Activated B cell treated with CpG ODN at 0.5 μM for 24 hours (primary cell): ENCODE results near the gene SMAD4. TPM values are rescaled to one million over a fixed set of nuclear protein-coding genes. Genes with fewer than 3 reads are reported as not detected.

ENCODE experiments used
- ATAC-seq: fragments of 200-7000 bp; cut with Tn5 transposase; one replicate; pipeline ENCODE4 v1.10.0; 2021; ENCODE audit warnings: low read depth, mild to moderate bottlenecking, moderate library complexity
- CTCF ChIA-PET: fragments of 350-600 bp; sonication (Branson Sonifier 250); formaldehyde crosslinking; loops from one replicate; lab custom pipeline; 2021; ENCODE audit warnings: antibody characterized with exemption; lab: Charles Lee
- POLR2A ChIA-PET: fragments of 350-600 bp; sonication (Branson Sonifier 250); formaldehyde crosslinking; loops from one replicate; lab custom pipeline; 2021; ENCODE audit warnings: antibody characterized with exemption; lab: Charles Lee
- DNase-seq: peaks from one replicate; pipeline ENCODE4 v3.0.0; 2022
- H3K27ac Mint-ChIP-seq: one replicate; pipeline ENCODE4 v1.8.0; 2020; ENCODE audit warnings: mixed read lengths
- H3K27me3 Mint-ChIP-seq: one replicate; pipeline ENCODE4 v1.8.0; 2021; ENCODE audit warnings: mixed read lengths
- H3K36me3 Mint-ChIP-seq: one replicate; pipeline ENCODE4 v1.8.0; 2021; ENCODE audit warnings: low read depth, mixed read lengths
- H3K4me1 Mint-ChIP-seq: one replicate; pipeline ENCODE4 v1.8.0; 2021; ENCODE audit warnings: mixed read lengths
- H3K4me3 Mint-ChIP-seq: one replicate; pipeline ENCODE4 v1.8.0; 2020; ENCODE audit warnings: mild to moderate bottlenecking, mixed read lengths
- H3K9me3 Mint-ChIP-seq: one replicate; pipeline ENCODE4 v1.8.0; 2020; ENCODE audit warnings: mixed read lengths
- intact Hi-C: fragments of 100-400 bp; cut with micrococcal nuclease; formaldehyde crosslinking; loops from one replicate; pipeline ENCODE4 v1.15.1; 2024
- total RNA-seq: library from RNA; stranded (reverse); gene quantifications from 2 replicates; pipeline ENCODE4 v1.2.3, GENCODE V29; 2022
- TF ChIP-seq, protein P1 (sequence below): fragments of 200-600 bp; IDR thresholded peaks from one replicate; pipeline ENCODE4 v1.8.0; 2022; ENCODE audit warnings: antibody characterized with exemption, mild to moderate bottlenecking

The SMAD4 gene
- total RNA-seq, 1 donor from 2014 or later: 94.9 TPM

DNA sequence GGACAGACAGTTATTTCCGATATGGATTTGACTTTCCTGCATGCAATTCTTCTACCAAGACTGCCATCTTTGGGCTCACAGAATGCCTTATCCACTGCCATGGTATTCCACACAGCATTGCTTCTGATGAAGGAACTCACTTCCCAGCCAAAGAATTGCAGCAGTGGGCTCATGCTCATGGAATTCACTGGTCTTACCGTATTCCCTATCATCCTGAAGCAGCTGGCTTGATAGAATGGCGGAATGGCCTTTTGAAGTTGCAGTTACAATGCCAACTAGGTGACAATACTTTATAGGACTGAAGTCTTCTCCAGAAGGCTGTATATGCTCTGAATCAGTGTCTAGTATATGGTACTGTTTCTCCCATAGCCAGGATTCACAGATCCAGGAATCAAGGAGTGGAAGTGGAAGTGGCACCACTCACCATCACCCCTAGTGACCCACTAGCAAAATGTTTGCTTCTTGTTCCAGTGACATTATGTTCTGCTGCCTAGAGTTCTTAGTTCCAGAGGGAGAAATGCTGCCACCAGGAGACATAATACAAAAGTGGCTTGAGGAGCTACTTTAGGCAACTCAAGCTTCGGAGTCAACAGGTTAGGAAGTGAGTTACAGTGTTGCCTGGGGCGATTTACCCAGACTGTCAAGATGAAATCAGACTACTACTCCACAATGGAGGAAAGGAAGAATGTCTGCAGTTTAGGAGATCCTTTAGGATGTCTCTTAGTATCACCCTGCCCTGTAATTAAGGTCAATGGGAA lies 23.8 kb upstream of the SMAD4 start:
- peaks cover 4% of the 10 kb centered on the region for H3K9me3 Mint-ChIP-seq
- H3K27ac Mint-ChIP-seq: no peak overlapping the region
- no peaks in the 10 kb centered on the region for H3K4me1 Mint-ChIP-seq
- ChIA-PET CTCF (interaction anchor here (0.6 kb wide), 1 partner anchor 44 kb away, joined by 3 read pairs; no protein-coding TSS in a partner anchor), POLR2A (no interaction called here)
- H3K27me3 Mint-ChIP-seq: no peaks in the 10 kb centered on the region
- intact Hi-C loops: no loop called here
- TF ChIP-seq, protein P1, sequence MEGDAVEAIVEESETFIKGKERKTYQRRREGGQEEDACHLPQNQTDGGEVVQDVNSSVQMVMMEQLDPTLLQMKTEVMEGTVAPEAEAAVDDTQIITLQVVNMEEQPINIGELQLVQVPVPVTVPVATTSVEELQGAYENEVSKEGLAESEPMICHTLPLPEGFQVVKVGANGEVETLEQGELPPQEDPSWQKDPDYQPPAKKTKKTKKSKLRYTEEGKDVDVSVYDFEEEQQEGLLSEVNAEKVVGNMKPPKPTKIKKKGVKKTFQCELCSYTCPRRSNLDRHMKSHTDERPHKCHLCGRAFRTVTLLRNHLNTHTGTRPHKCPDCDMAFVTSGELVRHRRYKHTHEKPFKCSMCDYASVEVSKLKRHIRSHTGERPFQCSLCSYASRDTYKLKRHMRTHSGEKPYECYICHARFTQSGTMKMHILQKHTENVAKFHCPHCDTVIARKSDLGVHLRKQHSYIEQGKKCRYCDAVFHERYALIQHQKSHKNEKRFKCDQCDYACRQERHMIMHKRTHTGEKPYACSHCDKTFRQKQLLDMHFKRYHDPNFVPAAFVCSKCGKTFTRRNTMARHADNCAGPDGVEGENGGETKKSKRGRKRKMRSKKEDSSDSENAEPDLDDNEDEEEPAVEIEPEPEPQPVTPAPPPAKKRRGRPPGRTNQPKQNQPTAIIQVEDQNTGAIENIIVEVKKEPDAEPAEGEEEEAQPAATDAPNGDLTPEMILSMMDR: no peak
- H3K4me3 Mint-ChIP-seq: no peak overlapping the region
- ATAC-seq (no peak), DNase-seq (no peak)
- H3K36me3 Mint-ChIP-seq: no peaks in the 10 kb centered on the region

DNA sequence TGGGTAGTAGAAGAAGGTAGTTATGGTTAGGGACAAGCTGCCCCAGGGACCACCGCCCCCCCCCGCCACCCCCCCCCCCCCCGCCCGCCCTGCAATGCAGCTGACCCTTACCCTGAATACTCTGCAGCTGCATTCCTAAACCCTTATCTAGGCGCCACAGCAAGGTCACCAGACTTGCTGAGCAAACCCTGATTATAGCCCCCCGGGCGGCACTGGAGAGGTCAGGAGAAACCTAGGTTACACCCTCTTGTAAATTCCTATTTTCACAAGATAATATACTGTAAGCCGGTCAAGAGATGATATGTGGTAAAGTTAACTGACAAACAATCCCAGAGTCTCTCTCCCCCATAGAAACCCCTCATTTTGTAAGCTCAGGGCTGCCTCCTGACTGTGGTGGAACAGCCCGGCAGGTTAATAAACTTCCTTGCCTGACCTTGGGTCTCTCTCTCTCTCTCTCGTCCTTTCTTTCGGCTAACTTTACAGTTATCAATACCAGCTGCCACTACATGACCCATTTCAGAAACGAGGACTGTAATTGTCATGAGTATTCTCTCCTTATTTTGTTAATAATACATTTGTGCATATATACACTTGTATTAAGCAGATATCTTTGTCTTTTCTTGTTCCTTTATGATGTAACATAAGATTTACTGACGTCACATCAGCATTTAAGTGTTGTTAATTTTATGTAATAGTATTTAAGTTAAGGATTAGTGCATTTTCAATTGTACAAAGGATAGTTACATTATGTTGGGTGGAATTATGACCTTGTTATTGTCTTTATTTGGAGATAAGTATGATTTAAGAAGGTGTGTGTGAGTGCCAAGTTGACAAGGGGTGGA lies 22.8 kb upstream of the SMAD4 start:
- Mint-ChIP-seq H3K9me3 (peaks cover 2% of the 10 kb centered on the region), H3K4me1 (no peaks in the 10 kb centered on the region), H3K4me3 (no peak overlapping the region), H3K36me3 (no peaks in the 10 kb centered on the region), H3K27ac (no peak overlapping the region), H3K27me3 (no peaks in the 10 kb centered on the region)
- CTCF ChIA-PET: interaction anchor here (0.6 kb wide), 1 partner anchor 43 kb away, joined by 3 read pairs; no protein-coding TSS in a partner anchor
- intact Hi-C loops: no loop called here
- no peak for DNase-seq
- ATAC-seq: no peak
- TF ChIP-seq, protein P1: no peak
- POLR2A ChIA-PET: no interaction called here

DNA sequence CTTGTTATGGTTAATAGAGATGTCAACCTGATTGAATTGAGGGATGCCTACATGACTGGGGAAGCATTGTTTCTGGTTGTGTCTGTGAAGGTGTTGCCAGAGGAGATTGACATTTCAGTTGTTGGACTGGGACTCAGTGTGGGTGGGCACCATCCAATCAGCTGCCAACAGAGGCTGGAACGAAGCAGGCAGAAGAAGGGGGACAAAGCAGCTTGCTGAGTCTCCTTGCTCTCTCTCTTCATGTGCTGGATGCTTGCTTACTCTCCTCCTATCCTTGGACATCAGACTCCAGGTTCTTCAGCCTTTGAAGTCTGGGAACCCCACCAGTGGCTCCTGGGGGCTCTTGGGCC lies 22.2 kb upstream of the SMAD4 start:
- intact Hi-C loops: no loop called here
- H3K4me1 Mint-ChIP-seq: no peaks in the 10 kb centered on the region
- H3K36me3 Mint-ChIP-seq: no peaks in the 10 kb centered on the region
- no peak overlapping the region for H3K27ac Mint-ChIP-seq
- ATAC-seq (no peak), DNase-seq (no peak)
- no peak overlapping the region for H3K4me3 Mint-ChIP-seq
- POLR2A ChIA-PET: no interaction called here
- CTCF ChIA-PET: no interaction called here
- H3K27me3 Mint-ChIP-seq: no peaks in the 10 kb centered on the region
- H3K9me3 Mint-ChIP-seq: peaks cover under 1% of the 10 kb centered on the region
- TF ChIP-seq, protein P1: no peak

DNA sequence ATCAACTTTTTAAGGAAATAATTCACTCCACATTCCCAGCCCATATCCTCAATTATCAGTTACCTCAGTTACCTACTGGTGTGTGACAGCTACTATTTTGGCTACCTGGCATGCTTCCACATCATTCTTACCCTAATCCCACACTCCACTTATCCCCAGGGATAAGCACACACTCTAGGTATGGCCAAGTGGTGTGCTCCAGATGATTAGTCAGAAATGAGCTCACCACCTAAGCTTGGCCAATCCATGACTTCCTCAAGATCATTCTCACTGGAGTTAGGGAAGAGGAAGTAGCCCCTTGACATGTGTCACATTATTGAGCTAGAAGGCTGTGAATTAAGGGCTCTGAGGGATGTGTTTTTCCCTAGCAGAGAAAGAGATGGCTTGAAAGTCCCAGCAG lies 20.9 kb upstream of the SMAD4 start:
- H3K4me1 Mint-ChIP-seq: no peaks in the 10 kb centered on the region
- DNase-seq: no peak
- TF ChIP-seq, protein P1: no peak
- no peak for ATAC-seq
- H3K36me3 Mint-ChIP-seq: no peaks in the 10 kb centered on the region
- ChIA-PET POLR2A (no interaction called here), CTCF (no interaction called here)
- intact Hi-C loops: no loop called here
- no peaks in the 10 kb centered on the region for H3K27me3 Mint-ChIP-seq
- H3K4me3 Mint-ChIP-seq: no peak overlapping the region
- no peaks in the 10 kb centered on the region for H3K9me3 Mint-ChIP-seq
- no peak overlapping the region for H3K27ac Mint-ChIP-seq

DNA sequence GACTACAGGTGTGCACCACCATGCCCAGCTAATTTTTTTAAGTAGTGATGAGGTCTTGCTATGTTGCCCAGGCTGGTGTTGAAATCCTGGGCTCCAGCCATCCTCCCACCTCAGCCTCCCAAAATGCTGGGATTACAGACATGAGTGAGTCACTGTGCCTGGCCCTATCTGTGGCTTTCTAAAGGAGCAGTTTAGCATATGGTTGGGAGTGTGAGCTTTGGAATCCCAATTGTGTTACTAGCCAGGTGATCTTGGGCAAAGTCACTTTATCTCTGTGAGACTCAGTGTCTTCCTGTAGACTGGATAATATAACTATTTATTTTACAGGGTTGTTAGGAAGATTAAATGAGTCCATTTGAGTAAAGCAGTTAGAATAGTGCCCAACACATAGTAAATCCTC lies 19.8 kb upstream of the SMAD4 start:
- H3K36me3 Mint-ChIP-seq: no peaks in the 10 kb centered on the region
- CTCF ChIA-PET: no interaction called here
- DNase-seq (no peak), ATAC-seq (no peak)
- H3K4me1 Mint-ChIP-seq: no peaks in the 10 kb centered on the region
- POLR2A ChIA-PET: no interaction called here
- TF ChIP-seq, protein P1: no peak
- H3K4me3 Mint-ChIP-seq: no peak overlapping the region
- H3K27me3 Mint-ChIP-seq: no peaks in the 10 kb centered on the region
- no peak overlapping the region for H3K27ac Mint-ChIP-seq
- H3K9me3 Mint-ChIP-seq: no peaks in the 10 kb centered on the region
- intact Hi-C loops: no loop called here
